Loucy (cell line): ENCODE results near the gene RASA4.
"Not testable (repeated sequence)": the region's sequence is repeated elsewhere in the genome, so short reads cannot be mapped to it uniquely, and the experiment has no call there.

Experiments
- EZH2phosphoT487 ChIP-seq: fragments of 200-600 bp; IDR thresholded peaks from 2 replicates; pipeline ENCODE4 v1.6.1; 2018; ENCODE audit warnings: antibody characterized with exemption, mild to moderate bottlenecking, moderate library complexity, borderline replicate concordance
- TF ChIP-seq, protein P1 (sequence below): fragments of 200-600 bp; sonication (generic); conservative IDR thresholded peaks from 2 replicates; pipeline ENCODE4 v1.5.1; 2014; ENCODE audit warnings: mild to moderate bottlenecking, antibody characterized with exemption, low read length

DNA sequence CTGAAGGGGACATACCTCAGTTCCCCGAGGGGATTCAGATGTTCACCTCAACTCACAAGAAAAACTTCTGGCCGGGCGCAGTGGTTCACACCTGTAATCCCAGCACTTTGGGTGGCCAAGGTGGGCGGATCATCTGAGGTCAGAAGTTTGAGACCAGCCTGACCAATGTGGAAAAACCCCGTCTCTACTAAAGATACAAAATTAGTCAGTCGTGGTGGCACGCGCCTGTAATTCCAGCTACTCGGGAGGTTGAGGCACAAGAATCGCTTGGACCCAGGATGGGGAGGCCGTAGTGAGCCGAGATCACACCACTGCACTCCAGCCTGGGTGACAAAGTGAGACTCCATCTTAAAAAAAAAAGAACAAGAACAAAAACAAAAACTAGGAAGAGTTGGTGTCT, 71.3 kb downstream of the RASA4 start:
- TF ChIP-seq, protein P1, sequence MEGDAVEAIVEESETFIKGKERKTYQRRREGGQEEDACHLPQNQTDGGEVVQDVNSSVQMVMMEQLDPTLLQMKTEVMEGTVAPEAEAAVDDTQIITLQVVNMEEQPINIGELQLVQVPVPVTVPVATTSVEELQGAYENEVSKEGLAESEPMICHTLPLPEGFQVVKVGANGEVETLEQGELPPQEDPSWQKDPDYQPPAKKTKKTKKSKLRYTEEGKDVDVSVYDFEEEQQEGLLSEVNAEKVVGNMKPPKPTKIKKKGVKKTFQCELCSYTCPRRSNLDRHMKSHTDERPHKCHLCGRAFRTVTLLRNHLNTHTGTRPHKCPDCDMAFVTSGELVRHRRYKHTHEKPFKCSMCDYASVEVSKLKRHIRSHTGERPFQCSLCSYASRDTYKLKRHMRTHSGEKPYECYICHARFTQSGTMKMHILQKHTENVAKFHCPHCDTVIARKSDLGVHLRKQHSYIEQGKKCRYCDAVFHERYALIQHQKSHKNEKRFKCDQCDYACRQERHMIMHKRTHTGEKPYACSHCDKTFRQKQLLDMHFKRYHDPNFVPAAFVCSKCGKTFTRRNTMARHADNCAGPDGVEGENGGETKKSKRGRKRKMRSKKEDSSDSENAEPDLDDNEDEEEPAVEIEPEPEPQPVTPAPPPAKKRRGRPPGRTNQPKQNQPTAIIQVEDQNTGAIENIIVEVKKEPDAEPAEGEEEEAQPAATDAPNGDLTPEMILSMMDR: not testable (repeated sequence)
- TF ChIP-seq EZH2phosphoT487: not testable (repeated sequence)
